Duodenal mucosa (tissue), 2 donors: Measurements from ENCODE around the gene LRMDA.

Experiments used
- H3K27ac ChIP-seq: one replicate; pipeline ENCODE4 v1.7.0; 2013; ENCODE audit warnings: low read depth, low read length
- H3K27me3 ChIP-seq, 2 donors: one replicate each; pipeline ENCODE4 v1.7.0; 2013; ENCODE audit warnings: low read length in 2 of 2, control low read depth in 1 of 2; ENCODE audit not compliant: insufficient read depth in 2 of 2, control insufficient read depth in 1 of 2
- H3K36me3 ChIP-seq, 2 donors: one replicate each; pipeline ENCODE4 v1.7.0; 2013; ENCODE audit warnings: low read length in 2 of 2, control low read depth in 1 of 2; ENCODE audit not compliant: insufficient read depth in 2 of 2, control insufficient read depth in 1 of 2
- H3K4me1 ChIP-seq, 2 donors: one replicate each; pipeline ENCODE4 v1.7.0; 2013; ENCODE audit warnings: low read length in 2 of 2, control low read depth in 1 of 2; ENCODE audit not compliant: insufficient read depth in 2 of 2, control insufficient read depth in 1 of 2
- H3K4me3 ChIP-seq, 2 donors: one replicate each; pipeline ENCODE4 v1.7.0; 2013; ENCODE audit warnings: low read length in 2 of 2, low read depth in 1 of 2
- H3K9ac ChIP-seq, 2 donors: one replicate each; pipeline ENCODE4 v1.7.0; 2013; ENCODE audit warnings: low read length in 2 of 2, low read depth in 1 of 2
- H3K9me3 ChIP-seq, 2 donors: one replicate each; pipeline ENCODE4 v1.7.0; 2013; ENCODE audit warnings: low read length in 2 of 2, control low read depth in 1 of 2; ENCODE audit not compliant: control insufficient read depth in 1 of 2

Gene LRMDA

DNA sequence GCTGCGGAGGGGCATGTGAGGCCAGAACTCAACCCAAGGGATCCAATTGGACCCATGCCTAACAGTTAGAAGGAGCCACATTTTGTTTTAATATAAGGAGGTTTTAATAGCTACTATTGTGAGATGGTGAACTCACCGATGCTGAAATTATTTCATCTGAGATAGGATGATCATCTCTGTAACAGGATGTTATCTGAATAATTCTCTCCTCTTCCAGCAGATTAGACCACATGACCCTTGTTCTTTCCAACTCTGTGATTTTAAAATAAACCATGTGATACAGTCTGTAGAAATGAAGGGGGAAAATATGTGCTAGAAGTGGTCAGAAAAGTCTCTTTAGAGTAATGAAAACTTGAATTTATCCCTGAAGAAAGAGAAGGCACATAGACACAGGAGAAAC, 385.8 kb downstream of the LRMDA start:
- no peaks in the 10 kb centered on the region for H3K27me3 ChIP-seq
- no peaks in the 10 kb centered on the region for H3K36me3 ChIP-seq

DNA sequence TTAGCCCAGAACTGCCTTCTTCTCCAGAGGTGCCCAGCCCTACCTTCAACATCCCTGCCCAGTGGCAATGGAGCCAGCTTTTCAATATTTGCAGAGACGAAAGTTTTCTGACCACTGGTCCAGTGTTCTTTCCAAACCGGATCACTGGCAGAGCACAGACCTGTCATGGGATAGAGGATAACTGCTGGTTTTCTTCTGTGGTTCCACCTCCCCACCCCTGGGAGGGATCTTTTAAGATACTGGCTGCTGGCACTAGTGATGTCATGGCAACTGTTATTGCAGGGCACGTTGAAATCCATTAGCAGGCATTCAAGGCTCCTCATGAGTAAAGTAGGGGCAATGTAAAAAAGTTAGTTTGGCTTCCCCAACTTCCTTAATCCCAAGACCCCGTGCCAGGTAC, 387.1 kb downstream of the LRMDA start:
- no peak overlapping the region for H3K27ac ChIP-seq
- H3K4me3 ChIP-seq: no peak overlapping the region
- no peak overlapping the region for H3K9ac ChIP-seq
- H3K36me3 ChIP-seq: no peaks in the 10 kb centered on the region
- no peaks in the 10 kb centered on the region for H3K9me3 ChIP-seq
- H3K4me1 ChIP-seq: no peaks in the 10 kb centered on the region
- no peaks in the 10 kb centered on the region for H3K27me3 ChIP-seq

More for the DNA sequence above, 385.8 kb downstream of the LRMDA start:
- H3K9ac ChIP-seq: no peak overlapping the region
- H3K4me3 ChIP-seq: no peak overlapping the region
- H3K27ac ChIP-seq: no peak overlapping the region
- no peaks in the 10 kb centered on the region for H3K4me1 ChIP-seq
- no peaks in the 10 kb centered on the region for H3K9me3 ChIP-seq

DNA sequence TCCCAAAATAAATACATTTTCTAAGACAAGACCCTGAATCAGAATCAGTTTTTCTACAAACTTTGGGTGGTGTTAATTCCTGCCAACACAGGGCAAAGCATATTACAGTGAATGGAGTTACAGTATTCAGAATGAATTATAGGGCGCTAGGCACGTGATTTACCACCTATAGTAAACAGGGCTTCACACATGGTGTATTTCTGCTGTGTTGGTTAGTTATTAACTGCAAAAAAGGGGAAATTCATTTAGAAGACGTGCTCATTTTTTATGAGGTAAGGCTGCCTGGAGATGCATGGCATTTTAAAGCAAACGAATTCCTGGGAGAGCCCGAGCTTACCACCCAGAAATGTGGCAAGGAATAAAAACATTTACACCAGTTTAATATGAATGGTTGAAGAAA, 393.8 kb downstream of the LRMDA start:
- no peaks in the 10 kb centered on the region for H3K9me3 ChIP-seq
- H3K4me3 ChIP-seq: no peak overlapping the region
- no peaks in the 10 kb centered on the region for H3K36me3 ChIP-seq
- no peaks in the 10 kb centered on the region for H3K4me1 ChIP-seq
- no peaks in the 10 kb centered on the region for H3K27me3 ChIP-seq
- no peak overlapping the region for H3K27ac ChIP-seq
- H3K9ac ChIP-seq: no peak overlapping the region

DNA sequence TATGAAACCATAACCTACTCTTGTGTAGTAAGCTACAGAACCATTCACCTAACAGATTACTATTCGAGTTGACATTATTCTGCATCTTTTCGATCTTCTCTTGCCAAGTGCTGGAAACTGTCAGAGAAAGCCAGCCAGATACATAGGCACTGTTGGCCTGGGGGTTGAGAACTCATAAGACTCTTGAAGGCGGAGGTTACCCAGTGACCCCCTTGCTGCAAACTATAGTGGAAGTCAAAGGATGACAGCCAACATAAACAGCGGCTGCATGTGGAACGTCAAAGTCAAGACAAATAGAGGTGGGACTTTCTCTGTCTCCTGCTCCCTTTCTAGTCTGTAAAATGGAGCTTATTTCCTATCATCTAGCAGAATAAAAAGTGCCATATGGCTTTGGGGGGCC, 394.2 kb downstream of the LRMDA start:
- Histone ChIP-seq H3K4me3 (no peak overlapping the region), H3K4me1 (no peaks in the 10 kb centered on the region), H3K36me3 (no peaks in the 10 kb centered on the region), H3K27me3 (no peaks in the 10 kb centered on the region), H3K9me3 (no peaks in the 10 kb centered on the region), H3K9ac (no peak overlapping the region), H3K27ac (no peak overlapping the region)

DNA sequence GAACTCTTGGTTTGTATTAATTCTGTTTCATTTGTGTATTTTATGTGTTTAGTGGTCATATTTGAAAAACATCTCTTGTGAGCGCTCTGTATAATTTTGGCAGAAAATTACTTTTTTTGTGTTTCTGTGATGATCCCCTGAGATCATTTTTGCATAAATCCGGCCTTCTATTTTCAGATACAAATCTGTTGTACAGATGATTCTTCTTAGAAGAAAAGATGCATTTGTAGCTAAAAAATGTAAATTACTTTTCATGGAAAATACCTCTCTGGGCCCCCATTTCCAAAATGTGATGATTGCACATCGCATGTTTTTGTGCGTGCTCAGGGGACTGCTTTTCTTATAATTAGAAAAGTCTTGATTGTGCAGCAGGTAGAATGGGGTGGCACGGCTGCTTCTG, 395.4 kb downstream of the LRMDA start:
- no peaks in the 10 kb centered on the region for H3K9me3 ChIP-seq
- H3K4me3 ChIP-seq: no peak overlapping the region
- H3K27me3 ChIP-seq: no peaks in the 10 kb centered on the region

DNA sequence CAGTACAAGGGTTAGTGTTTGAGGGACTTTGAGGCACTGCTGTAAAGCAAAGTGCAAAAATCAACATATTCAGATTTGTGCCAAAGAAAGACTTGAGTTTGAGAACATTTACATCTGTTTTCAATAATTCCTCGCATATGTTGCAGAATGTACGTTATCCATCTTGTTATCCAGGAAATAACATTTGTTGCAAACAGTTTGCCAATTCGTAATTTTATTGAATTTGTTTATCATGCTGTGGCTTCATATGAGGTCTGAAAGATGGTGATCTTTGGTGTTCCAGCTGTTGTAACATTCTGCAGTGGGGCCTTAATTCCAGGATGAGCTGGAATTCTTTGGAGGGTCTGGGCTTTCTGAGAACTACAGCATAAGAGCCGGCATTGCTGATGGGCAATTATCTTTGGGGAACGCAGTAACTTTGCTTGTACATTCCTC, 396.2 kb downstream of the LRMDA start:
- H3K27me3 ChIP-seq: no peaks in the 10 kb centered on the region
- no peaks in the 10 kb centered on the region for H3K4me1 ChIP-seq
- H3K4me3 ChIP-seq: no peak overlapping the region
- no peak overlapping the region for H3K9ac ChIP-seq
- H3K9me3 ChIP-seq: no peaks in the 10 kb centered on the region
- no peaks in the 10 kb centered on the region for H3K36me3 ChIP-seq
- no peak overlapping the region for H3K27ac ChIP-seq

More for the DNA sequence above, 395.4 kb downstream of the LRMDA start:
- Histone ChIP-seq H3K36me3 (no peaks in the 10 kb centered on the region), H3K27ac (no peak overlapping the region), H3K9ac (no peak overlapping the region), H3K4me1 (no peaks in the 10 kb centered on the region)

DNA sequence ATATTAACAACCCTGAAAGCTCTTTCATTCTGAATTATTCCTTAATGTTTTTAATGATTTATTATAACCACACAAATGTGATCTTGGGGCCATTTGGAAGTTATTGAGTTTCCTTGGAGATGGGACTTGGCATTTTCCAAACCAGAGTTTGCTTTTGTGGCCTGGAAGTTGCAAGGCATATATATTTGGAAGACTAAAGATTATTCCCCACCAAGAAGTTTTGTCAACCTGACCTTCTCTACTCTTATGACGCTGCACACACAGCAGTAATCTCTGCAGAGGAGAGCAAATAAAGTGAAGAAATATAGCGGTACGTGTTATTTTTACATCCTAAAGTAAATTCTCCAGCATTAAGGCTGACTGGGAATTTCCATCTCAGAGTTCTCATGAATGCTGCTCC, 397.0 kb downstream of the LRMDA start:
- H3K9me3 ChIP-seq: no peaks in the 10 kb centered on the region
- H3K27me3 ChIP-seq: no peaks in the 10 kb centered on the region
- no peak overlapping the region for H3K27ac ChIP-seq
- no peak overlapping the region for H3K4me3 ChIP-seq
- H3K36me3 ChIP-seq: no peaks in the 10 kb centered on the region
- no peaks in the 10 kb centered on the region for H3K4me1 ChIP-seq
- no peak overlapping the region for H3K9ac ChIP-seq

DNA sequence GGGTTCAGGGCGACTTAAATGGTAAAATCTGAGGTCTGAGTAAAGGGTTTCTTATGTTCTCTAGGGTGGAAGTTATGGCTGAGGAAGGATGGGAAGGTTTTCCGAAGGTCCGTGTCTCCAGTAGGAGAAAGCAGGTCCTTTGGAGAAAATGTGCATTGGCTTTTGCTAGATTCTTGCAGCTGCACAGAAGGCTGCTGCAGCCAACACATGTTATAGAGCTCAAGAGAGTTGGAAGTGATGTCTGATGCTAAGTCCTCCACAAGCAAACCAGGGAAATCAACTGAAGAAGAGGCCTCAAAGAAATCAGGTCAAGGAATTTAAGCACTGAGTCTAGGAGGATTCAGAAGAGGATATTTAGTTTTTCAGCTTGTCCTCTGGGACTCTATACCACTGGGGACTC, 404.6 kb downstream of the LRMDA start:
- Histone ChIP-seq H3K36me3 (no peaks in the 10 kb centered on the region), H3K4me1 (no peaks in the 10 kb centered on the region), H3K27ac (no peak overlapping the region), H3K27me3 (no peaks in the 10 kb centered on the region), H3K9me3 (no peaks in the 10 kb centered on the region), H3K9ac (no peak overlapping the region), H3K4me3 (no peak overlapping the region)

DNA sequence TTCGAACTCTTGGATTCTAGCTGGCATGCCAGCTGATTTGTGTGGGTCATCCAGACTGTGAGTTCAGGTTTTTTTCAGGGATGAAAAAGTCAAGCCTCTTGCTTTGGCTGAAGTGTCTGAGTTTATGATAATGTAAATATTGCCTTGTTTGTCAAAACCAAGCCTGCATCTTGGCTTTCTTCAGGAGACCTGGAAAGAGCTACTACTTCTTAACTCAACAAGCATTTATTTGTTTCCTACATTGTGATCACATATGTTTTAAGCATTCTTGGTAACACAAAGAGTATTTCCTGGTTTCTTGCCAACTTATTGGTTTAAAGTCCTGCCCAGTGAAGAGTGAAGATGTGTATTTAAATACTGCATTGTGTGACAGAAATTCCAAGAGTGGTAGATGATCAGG, 407.1 kb downstream of the LRMDA start:
- Histone ChIP-seq H3K9me3 (no peaks in the 10 kb centered on the region), H3K4me1 (no peaks in the 10 kb centered on the region), H3K27ac (no peak overlapping the region), H3K36me3 (no peaks in the 10 kb centered on the region), H3K9ac (no peak overlapping the region), H3K27me3 (no peaks in the 10 kb centered on the region), H3K4me3 (no peak overlapping the region)

DNA sequence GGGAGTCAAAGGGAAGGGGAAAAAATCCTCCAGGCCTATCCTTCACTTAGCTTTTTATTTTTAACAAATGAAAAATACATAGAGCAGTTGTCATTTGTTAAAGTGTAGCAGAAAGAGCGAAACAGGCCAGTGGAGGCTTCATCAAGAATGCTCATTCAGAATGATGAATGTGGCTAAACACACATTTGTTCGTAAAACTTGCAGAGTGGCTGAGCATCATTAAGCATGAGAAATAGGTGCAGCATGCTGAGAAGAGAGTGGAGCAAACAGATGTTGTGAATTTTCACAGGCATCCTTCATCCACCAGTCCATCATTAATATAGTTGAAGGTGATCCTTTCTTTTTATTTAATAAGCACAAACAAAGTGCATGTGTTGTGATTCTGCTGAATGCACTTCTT, 407.6 kb downstream of the LRMDA start:
- H3K9me3 ChIP-seq: no peaks in the 10 kb centered on the region
- H3K9ac ChIP-seq: no peak overlapping the region
- no peak overlapping the region for H3K4me3 ChIP-seq
- no peaks in the 10 kb centered on the region for H3K27me3 ChIP-seq
- no peaks in the 10 kb centered on the region for H3K36me3 ChIP-seq
- H3K27ac ChIP-seq: no peak overlapping the region
- no peaks in the 10 kb centered on the region for H3K4me1 ChIP-seq

DNA sequence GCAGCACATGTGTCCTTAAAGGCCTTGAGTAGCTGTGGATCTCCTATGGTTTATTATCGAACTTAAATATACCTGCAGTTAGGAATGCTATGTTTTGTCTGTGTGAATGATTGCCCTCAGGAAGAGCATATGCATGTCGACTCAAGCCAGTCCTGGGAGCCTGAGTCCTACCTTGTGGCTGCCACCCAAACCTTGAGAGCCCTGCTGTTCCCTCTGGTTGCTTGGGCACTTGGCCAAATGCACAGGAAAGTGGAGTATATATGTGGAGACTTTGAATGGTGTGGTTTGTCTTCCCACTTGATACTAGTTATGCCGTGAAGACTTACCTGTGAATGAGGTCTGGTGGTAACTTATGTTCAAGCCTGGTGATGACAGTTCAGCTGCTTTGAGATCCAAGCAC, 409.8 kb downstream of the LRMDA start:
- Histone ChIP-seq H3K27ac (no peak overlapping the region), H3K4me3 (no peak overlapping the region), H3K4me1 (no peaks in the 10 kb centered on the region), H3K36me3 (no peaks in the 10 kb centered on the region), H3K9me3 (no peaks in the 10 kb centered on the region), H3K9ac (no peak overlapping the region), H3K27me3 (no peaks in the 10 kb centered on the region)
